WERI-Rb-1 (cell line): ENCODE results near the gene CAMK2N1.
A peak's percentile ranks its signal among the peaks of the same experiment; 100 is the strongest.

Experiments used
- DNase-seq: peaks from one replicate; pipeline ENCODE4 v3.0.0-alpha.2; 2020
- H3K27ac ChIP-seq: fragments of 250-450 bp; sonication (Bioruptor Pico); 2 replicates; pipeline ENCODE4 v1.5.1; 2020; ENCODE audit warnings: mild to moderate bottlenecking, moderate library complexity
- H3K27me3 ChIP-seq: fragments of 250-450 bp; sonication (Bioruptor Pico); 2 replicates; pipeline ENCODE4 v1.5.1; 2021; ENCODE audit warnings: mild to moderate bottlenecking, low read depth, moderate library complexity; ENCODE audit not compliant: insufficient read depth, severe bottlenecking
- H3K36me3 ChIP-seq: fragments of 250-450 bp; sonication (Bioruptor Pico); 2 replicates; pipeline ENCODE4 v1.5.1; 2020; ENCODE audit warnings: mild to moderate bottlenecking, moderate library complexity
- H3K4me3 ChIP-seq: 2 replicates; pipeline ENCODE4 v1.5.1; 2011; ENCODE audit warnings: low read depth, mild to moderate bottlenecking, control low read depth, low read length
- H3K9me3 ChIP-seq: fragments of 250-450 bp; sonication (Bioruptor Pico); 2 replicates; pipeline ENCODE4 v1.5.1; 2021; ENCODE audit warnings: mild to moderate bottlenecking, moderate library complexity; ENCODE audit not compliant: severe bottlenecking
- CTCF ChIP-seq: IDR thresholded peaks from 2 replicates; pipeline ENCODE4 v1.5.1; 2011; ENCODE audit warnings: low read depth, mild to moderate bottlenecking, control low read depth, inconsistent platforms, low read length

The CAMK2N1 gene

GRCh38 chr1:20485527-20486456 is at the start of gene CAMK2N1:
TSS of gene CAMK2N1 (minus strand) at chr1:20486210. CDS start at chr1:20485379, 831 bp downstream.
- Histone ChIP-seq H3K27me3 (peaks cover 79% of the 10 kb centered on the region), H3K36me3 (no peaks in the 10 kb centered on the region), H3K27ac (no peak within 1 kb of the TSS), H3K9me3 (no peaks in the 10 kb centered on the region), H3K4me3 (peak within 1 kb of the TSS; percentile 44)
- DNase-seq: peak; percentile 27
- no peak for TF ChIP-seq CTCF

- Histone ChIP-seq H3K27me3 (no peaks in the 10 kb centered on the region), H3K36me3 (no peaks in the 10 kb centered on the region), H3K9me3 (no peaks in the 10 kb centered on the region), H3K27ac (no peak overlapping the region), H3K4me3 (no peak overlapping the region)
- no peak for DNase-seq
- no peak for TF ChIP-seq CTCF
Observed at GRCh38 chr1:20534659-20535417, 48.8 kb upstream of the CAMK2N1 start.

DNA sequence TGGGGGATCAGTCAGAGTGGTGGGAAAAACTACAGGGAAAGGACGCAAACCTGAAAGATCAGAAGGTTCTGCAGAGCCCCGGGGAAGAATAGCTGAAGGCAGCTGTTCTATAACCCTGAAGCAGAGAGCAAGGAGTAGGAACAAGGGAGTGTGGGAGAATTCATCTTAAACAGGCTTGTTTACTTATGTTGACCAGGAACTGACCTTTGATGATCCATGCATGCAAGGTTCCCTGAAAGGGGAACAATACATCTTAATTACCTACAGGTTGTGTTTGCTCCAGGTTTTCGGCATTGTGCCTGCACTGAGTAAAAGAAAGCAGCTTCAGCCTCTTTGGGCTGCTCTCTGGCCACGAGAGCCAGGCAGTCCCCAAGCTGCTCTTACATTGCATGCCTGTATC is 47.6 kb upstream of the CAMK2N1 start:
- TF ChIP-seq CTCF: no peak
- Histone ChIP-seq H3K27ac (no peak overlapping the region), H3K27me3 (no peaks in the 10 kb centered on the region)

DNA sequence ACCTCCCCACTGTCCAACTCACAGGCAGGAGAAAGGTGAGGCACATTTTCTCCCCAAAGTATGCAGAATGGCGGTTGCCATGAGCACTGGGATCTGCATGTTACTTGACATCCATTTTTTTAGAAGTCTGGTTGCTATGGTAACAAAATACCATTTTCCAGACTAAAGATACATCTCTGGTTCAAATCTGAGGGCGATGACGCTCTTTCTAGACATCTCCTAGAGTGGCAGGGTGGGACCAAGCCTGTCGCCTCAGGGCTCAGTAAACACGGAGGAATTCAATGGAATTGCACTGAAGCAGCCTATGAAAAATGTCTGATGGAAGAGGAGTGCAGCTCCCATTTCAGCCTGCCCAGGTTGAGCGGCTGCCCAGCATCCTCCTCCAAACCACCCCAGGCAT is 44.9 kb upstream of the CAMK2N1 start:
- Histone ChIP-seq H3K27ac (no peak overlapping the region), H3K9me3 (peaks cover 2% of the 10 kb centered on the region), H3K36me3 (no peaks in the 10 kb centered on the region), H3K4me3 (no peak overlapping the region), H3K27me3 (no peaks in the 10 kb centered on the region)
- TF ChIP-seq CTCF: no peak
- DNase-seq: no peak

More for the DNA sequence above, 47.6 kb upstream of the CAMK2N1 start:
- DNase-seq: no peak
- Histone ChIP-seq H3K9me3 (peaks cover 2% of the 10 kb centered on the region), H3K4me3 (no peak overlapping the region), H3K36me3 (no peaks in the 10 kb centered on the region)

- H3K9me3 ChIP-seq: peaks cover 2% of the 10 kb centered on the region
- no peak for TF ChIP-seq CTCF
- no peaks in the 10 kb centered on the region for H3K36me3 ChIP-seq
- H3K27me3 ChIP-seq: no peaks in the 10 kb centered on the region
- H3K4me3 ChIP-seq: no peak overlapping the region
- no peak for DNase-seq
- H3K27ac ChIP-seq: no peak overlapping the region
Observed at GRCh38 chr1:20530306-20530705, 44.3 kb upstream of the CAMK2N1 start.
